ENCODE measurements around the gene PSMG4. TPM values are rescaled to one million over a fixed set of nuclear protein-coding genes. Genes with fewer than 3 reads are reported as not detected.

The PSMG4 gene
- total RNA-seq, 1 donor from 2014 or later = 23.9 TPM

GRCh38 chr6:3283641-3284435, 25.1 kb downstream of the PSMG4 start:
- intact Hi-C loops (cut with DNase I) = loop anchor here (5.0 kb wide), 2 partner anchors 128 to 173 kb away; partner anchors contain the start of gene SLC22A23
- Histone ChIP-seq H3K27me3 (no peaks in the 10 kb centered on the region), H3K36me3 (no peaks in the 10 kb centered on the region), H3K9me3 (no peaks in the 10 kb centered on the region), H3K4me3 (no peak overlapping the region), H3K4me1 (peaks cover 10 to 15% of the 10 kb centered on the region in 2 donors), H3K27ac (no peak overlapping the region)
- TF ChIP-seq CTCF (IDR thresholded peaks at IDR 0.05) = no peak
- DNase-seq (ENCODE audit: low spot score in 2 of 2) = peak in 1 of 2 donors; percentile 59

GRCh38 chr6:3284436-3284876, 25.7 kb downstream of the PSMG4 start:
- intact Hi-C loops (cut with DNase I) = loop anchor here (5.0 kb wide), 2 partner anchors 128 to 173 kb away; partner anchors contain the start of gene SLC22A23
- Histone ChIP-seq H3K9me3 (no peaks in the 10 kb centered on the region), H3K27ac (no peak overlapping the region), H3K4me3 (no peak overlapping the region), H3K36me3 (no peaks in the 10 kb centered on the region), H3K27me3 (no peaks in the 10 kb centered on the region), H3K4me1 (peaks cover 10 to 15% of the 10 kb centered on the region in 2 donors)
- DNase-seq (ENCODE audit: low spot score in 2 of 2) = peak in 1 of 2 donors; percentile 61
- TF ChIP-seq CTCF (IDR thresholded peaks at IDR 0.05) = no peak

GRCh38 chr6:3285049-3285639, 26.4 kb downstream of the PSMG4 start:
- H3K4me3 ChIP-seq = no peak overlapping the region
- intact Hi-C loops (cut with DNase I) = no loop called here
- no peak for TF ChIP-seq CTCF (IDR thresholded peaks at IDR 0.05)
- DNase-seq (ENCODE audit: low spot score in 2 of 2) = peak in 1 of 2 donors; percentile 50
- peaks cover 10 to 15% of the 10 kb centered on the region in 2 donors for H3K4me1 ChIP-seq
- no peaks in the 10 kb centered on the region for H3K27me3 ChIP-seq
- H3K36me3 ChIP-seq = no peaks in the 10 kb centered on the region
- no peaks in the 10 kb centered on the region for H3K9me3 ChIP-seq
- no peak overlapping the region for H3K27ac ChIP-seq

- intact Hi-C loops (cut with DNase I) = no loop called here
- H3K27me3 ChIP-seq = no peaks in the 10 kb centered on the region
- no peak overlapping the region for H3K4me3 ChIP-seq
- H3K36me3 ChIP-seq = no peaks in the 10 kb centered on the region
- no peak overlapping the region for H3K27ac ChIP-seq
- no peak for TF ChIP-seq CTCF (IDR thresholded peaks at IDR 0.05)
- peak in 1 of 2 donors; percentile 39 for DNase-seq (ENCODE audit: low spot score in 2 of 2)
- H3K9me3 ChIP-seq = no peaks in the 10 kb centered on the region
- H3K4me1 ChIP-seq = peaks cover 10 to 15% of the 10 kb centered on the region in 2 donors
Measured at GRCh38 chr6:3285732-3286131, 27.0 kb downstream of the PSMG4 start.

DNA sequence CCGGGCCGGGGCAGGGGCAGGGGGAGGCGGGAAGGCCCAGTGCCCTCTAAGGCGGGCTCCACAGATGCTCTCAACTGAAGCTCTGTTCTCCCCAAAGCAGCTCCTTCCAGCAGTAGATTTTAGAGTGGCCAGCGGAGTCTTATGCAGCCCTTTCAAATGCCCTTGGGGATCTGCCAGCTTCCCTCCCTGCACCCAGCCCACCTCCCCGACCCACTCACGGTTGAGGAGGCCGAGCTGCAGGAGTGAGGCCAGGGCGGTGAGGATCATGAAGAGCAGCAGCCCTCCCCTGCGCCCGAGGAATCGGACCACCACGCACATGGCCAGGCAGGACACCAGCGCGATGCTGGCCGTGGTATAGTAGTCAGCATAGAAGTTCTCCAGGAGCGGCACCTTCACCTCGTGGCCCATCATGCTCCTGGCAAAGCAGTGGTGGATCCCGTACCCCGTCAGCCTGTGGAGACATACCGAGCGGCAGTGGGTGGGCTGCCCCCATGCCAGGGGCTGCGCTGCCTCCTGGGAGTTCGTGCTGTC, 28.0 kb downstream of the PSMG4 start:
- Histone ChIP-seq H3K27ac (no peak overlapping the region), H3K9me3 (no peaks in the 10 kb centered on the region), H3K36me3 (no peaks in the 10 kb centered on the region), H3K27me3 (no peaks in the 10 kb centered on the region), H3K4me3 (no peak overlapping the region), H3K4me1 (peaks cover 10 to 11% of the 10 kb centered on the region in 2 donors)
- DNase-seq (ENCODE audit: low spot score in 2 of 2) = peak in 1 of 2 donors; percentile 50
- no peak for TF ChIP-seq CTCF (IDR thresholded peaks at IDR 0.05)
- intact Hi-C loops (cut with DNase I) = no loop called here
